HG03442 (cell line): Measurements from ENCODE around the gene SEMA3A.
A peak's percentile ranks its signal among the peaks of the same experiment; 100 is the strongest.

ENCODE experiments used
- ATAC-seq: cut with Tn5 transposase; IDR thresholded peaks from one replicate; pipeline ENCODE4 v1.9.1; 2021; ENCODE audit warnings: mild to moderate bottlenecking, moderate library complexity; ENCODE audit not compliant: unreplicated experiment

Gene SEMA3A

GRCh38 chr7:84022009-84022408 is 172.6 kb downstream of the SEMA3A start:
- ATAC-seq = no peak

GRCh38 chr7:84021292-84021908 is 173.2 kb downstream of the SEMA3A start:
- ATAC-seq = no peak

- no peak for ATAC-seq
Observed at GRCh38 chr7:84017651-84018050, 176.9 kb downstream of the SEMA3A start.

GRCh38 chr7:84013616-84014240 is 180.9 kb downstream of the SEMA3A start:
- ATAC-seq = no peak

GRCh38 chr7:84009782-84010181 is 184.8 kb downstream of the SEMA3A start:
- ATAC-seq = no peak

- no peak for ATAC-seq
Observed at GRCh38 chr7:84009051-84009450, 185.5 kb downstream of the SEMA3A start.

GRCh38 chr7:84003191-84003590 is 191.4 kb downstream of the SEMA3A start:
- ATAC-seq = no peak

GRCh38 chr7:84002348-84002747 is 192.2 kb downstream of the SEMA3A start:
- no peak for ATAC-seq

GRCh38 chr7:83996879-83997278 is 197.7 kb downstream of the SEMA3A start:
- ATAC-seq = no peak

- no peak for ATAC-seq
Observed at GRCh38 chr7:83987764-83988163, 206.8 kb downstream of the SEMA3A start.

GRCh38 chr7:83985821-83986220 is 208.8 kb downstream of the SEMA3A start:
- ATAC-seq = no peak

- no peak for ATAC-seq
Observed at GRCh38 chr7:83984591-83984990, 210.0 kb downstream of the SEMA3A start.

- ATAC-seq = no peak
Observed at GRCh38 chr7:83984076-83984475, 210.5 kb downstream of the SEMA3A start.

- no peak for ATAC-seq
Observed at GRCh38 chr7:83983606-83984005, 211.0 kb downstream of the SEMA3A start.

- peak; percentile 89 for ATAC-seq
Observed at GRCh38 chr7:83976302-83976701, 218.3 kb downstream of the SEMA3A start.

- no peak for ATAC-seq
Observed at GRCh38 chr7:83970081-83970480, 224.5 kb downstream of the SEMA3A start.

- ATAC-seq = no peak
Observed at GRCh38 chr7:83964318-83964717, 230.3 kb downstream of the SEMA3A start.

GRCh38 chr7:83957333-83957732 is 237.3 kb downstream of the SEMA3A start:
- ATAC-seq = no peak

GRCh38 chr7:83956104-83956503 is 238.5 kb downstream of the SEMA3A start:
- no peak for ATAC-seq

- no peak for ATAC-seq
Observed at GRCh38 chr7:83952236-83952635, 242.4 kb downstream of the SEMA3A start.

GRCh38 chr7:83947260-83947659 is 247.3 kb downstream of the SEMA3A start:
- peak; percentile 88 for ATAC-seq

GRCh38 chr7:83946801-83947200 is 247.8 kb downstream of the SEMA3A start:
- no peak for ATAC-seq

GRCh38 chr7:83941300-83941699 is 253.3 kb downstream of the SEMA3A start:
- ATAC-seq = no peak
